GM23248 (cell line): ENCODE measurements around the gene MRPS7.

Experiments used
- EZH2 ChIP-seq: fragments of 200-600 bp; sonication (generic); IDR thresholded peaks from 2 replicates; pipeline ENCODE4 v1.6.1; 2018; ENCODE audit warnings: antibody characterized with exemption, mild to moderate bottlenecking; ENCODE audit not compliant: insufficient read depth, poor library complexity, severe bottlenecking
- EZH2phosphoT487 ChIP-seq: fragments of 200-600 bp; sonication (generic); IDR thresholded peaks from 2 replicates; pipeline ENCODE4 v1.6.1; 2018; ENCODE audit warnings: antibody characterized with exemption, moderate library complexity, mild to moderate bottlenecking, low read depth; ENCODE audit not compliant: insufficient read depth

DNA sequence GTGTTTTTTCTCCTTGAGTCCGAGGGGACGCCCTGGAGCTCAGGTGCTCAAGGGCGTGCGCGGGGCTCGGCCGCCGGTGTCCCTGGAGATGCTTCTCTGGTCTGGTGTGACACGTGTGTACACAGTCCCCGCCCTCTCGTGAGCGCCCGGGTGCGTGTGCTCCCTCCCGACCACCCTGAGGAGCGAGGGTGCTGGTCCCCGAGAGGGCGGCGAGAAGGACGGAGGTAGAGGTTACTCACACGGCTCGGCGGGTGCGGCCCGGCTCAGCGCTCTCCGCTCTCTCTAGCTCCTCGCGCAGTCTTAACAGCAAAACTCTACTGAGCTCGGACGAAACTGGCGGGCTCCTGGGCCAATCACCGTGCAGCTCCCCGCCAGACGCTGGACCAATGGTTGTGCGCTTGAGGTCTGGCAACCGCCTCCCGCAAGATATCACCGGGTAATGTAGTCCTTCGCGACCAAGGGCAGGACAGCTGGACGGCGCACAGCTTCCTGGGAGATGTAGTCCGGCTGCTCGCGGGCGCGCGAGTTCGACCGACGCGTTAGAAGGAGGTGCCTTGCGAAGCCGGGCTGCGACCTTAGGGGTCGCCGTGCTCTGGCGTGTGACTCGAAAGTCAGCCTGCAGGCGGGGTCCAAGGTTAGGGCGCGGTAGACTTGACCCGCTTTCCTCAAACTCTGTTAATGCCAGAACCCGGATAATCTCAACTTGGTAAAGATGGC lies 27.6 kb downstream of the MRPS7 start, which contains the start of gene SLC25A19:
- no peak for TF ChIP-seq EZH2
- TF ChIP-seq EZH2phosphoT487 = no peak
